SU-DHL-6 (cell line): ENCODE data around the gene FN3KRP.

ENCODE experiments used
- CTCF ChIP-seq: fragments of 200-600 bp; sonication (generic); IDR thresholded peaks from one replicate; pipeline ENCODE4 v1.5.1; 2017; ENCODE audit warnings: antibody characterized with exemption, mild to moderate bottlenecking, low read length, moderate library complexity; ENCODE audit not compliant: insufficient read depth, poor library complexity, severe bottlenecking
- EZH2phosphoT487 ChIP-seq: fragments of 200-600 bp; sonication (generic), shearing (Covaris generic); conservative IDR thresholded peaks from 2 replicates; pipeline ENCODE4 v1.6.1; 2018; ENCODE audit warnings: mild to moderate bottlenecking, antibody characterized with exemption, low read length, moderate library complexity, mixed read lengths

- TF ChIP-seq CTCF = no peak
- TF ChIP-seq EZH2phosphoT487 = no peak
Observed at GRCh38 chr17:82705756-82706155, 10.8 kb upstream of the FN3KRP start.
